MM.1S (cell line): ENCODE data around the gene PRG3.

ENCODE experiments used
- DNase-seq: peaks from one replicate; pipeline ENCODE4 v3.0.0-alpha.2; 2015
- H2AFZ ChIP-seq: fragments of 300-600 bp; sonication (generic); 2 replicates; pipeline ENCODE4 v1.6.0; 2016; ENCODE audit warnings: antibody characterized with exemption, low read length
- H3F3A ChIP-seq: fragments of 300-600 bp; sonication (generic); 2 replicates; pipeline ENCODE4 v1.6.1; 2016; ENCODE audit warnings: mild to moderate bottlenecking, antibody characterized with exemption, low read length, moderate library complexity, mixed read lengths; ENCODE audit not compliant: insufficient read depth
- H3K27ac ChIP-seq: fragments of 300-600 bp; sonication (generic); 2 replicates; pipeline ENCODE4 v1.5.1; 2016; ENCODE audit warnings: mild to moderate bottlenecking, low read length
- H3K27me3 ChIP-seq: fragments of 300-600 bp; sonication (generic); replicated peaks from 2 replicates; pipeline ENCODE4 v1.6.0; 2016; ENCODE audit warnings: low read length; ENCODE audit not compliant: insufficient read depth
- H3K36me3 ChIP-seq: fragments of 300-600 bp; sonication (generic); replicated peaks from 2 replicates; pipeline ENCODE4 v1.6.1; 2016; ENCODE audit warnings: mild to moderate bottlenecking, low read length, mixed read lengths; ENCODE audit not compliant: insufficient read depth
- H3K4me1 ChIP-seq: fragments of 300-600 bp; sonication (generic); 2 replicates; pipeline ENCODE4 v1.6.1; 2016; ENCODE audit warnings: low read length, mixed read lengths
- H3K4me2 ChIP-seq: fragments of 300-600 bp; sonication (generic); 2 replicates; pipeline ENCODE4 v1.6.0; 2016; ENCODE audit warnings: low read depth, low read length
- H3K4me3 ChIP-seq: fragments of 300-600 bp; sonication (generic); 2 replicates; pipeline ENCODE4 v1.5.1; 2016; ENCODE audit warnings: low read length, mixed read lengths
- H3K79me2 ChIP-seq: fragments of 300-600 bp; sonication (generic); 2 replicates; pipeline ENCODE4 v1.6.1; 2016; ENCODE audit warnings: mixed run types, low read length, mixed read lengths
- H3K9ac ChIP-seq: fragments of 300-600 bp; sonication (generic); 2 replicates; pipeline ENCODE4 v1.6.1; 2016; ENCODE audit warnings: low read length, mixed read lengths
- H3K9me2 ChIP-seq: fragments of 300-600 bp; sonication (generic); replicated peaks from 2 replicates; pipeline ENCODE4 v1.6.1; 2016; ENCODE audit warnings: mild to moderate bottlenecking, low read length, mixed read lengths; ENCODE audit not compliant: insufficient read depth
- H3K9me3 ChIP-seq: fragments of 300-600 bp; sonication (generic); replicated peaks from 2 replicates; pipeline ENCODE4 v1.6.1; 2016; ENCODE audit warnings: mild to moderate bottlenecking, low read length, mixed read lengths; ENCODE audit not compliant: insufficient read depth
- H4K20me1 ChIP-seq: fragments of 300-600 bp; sonication (generic); 2 replicates; pipeline ENCODE4 v1.6.1; 2016; ENCODE audit warnings: mild to moderate bottlenecking, low read length, moderate library complexity, mixed read lengths; ENCODE audit not compliant: insufficient read depth
- CTCF ChIP-seq: fragments of 300-600 bp; sonication (generic); IDR thresholded peaks from 2 replicates; pipeline ENCODE4 v1.5.1; 2016; ENCODE audit warnings: antibody characterized with exemption, low read length, mixed read lengths
- EZH2 ChIP-seq: fragments of 300-600 bp; sonication (generic); optimal IDR thresholded peaks from 2 replicates; pipeline ENCODE3; 2017; ENCODE audit warnings: low read depth, mild to moderate bottlenecking, antibody characterized with exemption, low read length, mixed read lengths
- EZH2phosphoT487 ChIP-seq: fragments of 300-600 bp; sonication (generic); IDR thresholded peaks from 2 replicates; pipeline ENCODE4 v1.6.1; 2018; ENCODE audit warnings: antibody characterized with exemption, low read length

Gene PRG3

DNA sequence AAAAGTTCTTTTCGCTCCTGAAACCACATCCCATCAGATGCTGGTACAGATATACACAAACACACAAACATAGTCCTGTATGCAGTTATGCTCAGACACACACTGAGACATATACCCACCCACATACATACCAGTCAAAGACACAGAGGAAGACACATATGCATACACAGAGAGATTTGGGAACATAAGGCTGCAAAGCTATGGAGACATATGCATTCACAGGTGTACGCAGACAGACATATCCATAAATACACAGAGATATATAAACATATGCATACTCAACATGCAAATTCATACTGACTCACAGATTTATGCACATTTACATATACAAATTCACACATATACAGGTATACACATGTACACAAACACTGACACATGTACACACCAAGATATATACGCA lies 6.0 kb downstream of the PRG3 start:
- no peaks in the 10 kb centered on the region for H4K20me1 ChIP-seq
- H3K9ac ChIP-seq = no peak overlapping the region
- no peak overlapping the region for H3K4me3 ChIP-seq
- H3K36me3 ChIP-seq = no peaks in the 10 kb centered on the region
- no peaks in the 10 kb centered on the region for H3F3A ChIP-seq
- no peak for DNase-seq
- H3K4me1 ChIP-seq = no peaks in the 10 kb centered on the region
- H3K9me2 ChIP-seq = no peaks in the 10 kb centered on the region
- TF ChIP-seq CTCF (no peak), EZH2 (no peak), EZH2phosphoT487 (no peak)
- H3K27ac ChIP-seq = no peak overlapping the region
- no peaks in the 10 kb centered on the region for H3K9me3 ChIP-seq
- peaks cover 11% of the 10 kb centered on the region; the same call in 1 of the 2 replicates for H3K27me3 ChIP-seq
- no peak overlapping the region for H3K4me2 ChIP-seq
- no peak overlapping the region for H2AFZ ChIP-seq
- H3K79me2 ChIP-seq = no peaks in the 10 kb centered on the region

DNA sequence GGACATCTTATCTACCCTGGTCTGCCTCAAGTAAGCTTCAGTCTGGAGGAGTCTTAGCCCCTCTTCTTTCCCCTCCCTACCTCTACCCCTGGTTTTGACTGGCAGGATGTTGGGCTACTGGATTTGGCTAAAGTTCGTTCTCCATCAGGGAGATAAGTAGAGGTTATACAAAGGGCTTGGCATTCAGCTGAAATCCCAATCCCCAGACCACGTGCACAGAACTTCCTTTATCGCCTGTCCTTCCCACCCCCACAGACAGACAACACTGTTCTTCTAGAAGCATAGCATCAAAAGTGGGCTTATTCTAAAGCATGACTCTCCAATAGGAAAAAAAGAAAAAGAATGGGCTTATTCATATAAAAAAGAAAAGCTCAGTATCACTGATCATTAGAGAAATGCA lies 7.8 kb downstream of the PRG3 start:
- no peaks in the 10 kb centered on the region for H3K4me1 ChIP-seq
- no peak for DNase-seq
- no peaks in the 10 kb centered on the region for H3F3A ChIP-seq
- H3K4me2 ChIP-seq = no peak overlapping the region
- no peak overlapping the region for H3K9ac ChIP-seq
- H3K79me2 ChIP-seq = no peaks in the 10 kb centered on the region
- H3K36me3 ChIP-seq = no peaks in the 10 kb centered on the region
- H2AFZ ChIP-seq = no peak overlapping the region
- H3K4me3 ChIP-seq = no peak overlapping the region
- no peaks in the 10 kb centered on the region for H4K20me1 ChIP-seq
- TF ChIP-seq EZH2 (no peak), EZH2phosphoT487 (no peak), CTCF (no peak)
- no peaks in the 10 kb centered on the region for H3K9me3 ChIP-seq
- no peaks in the 10 kb centered on the region for H3K9me2 ChIP-seq
- H3K27ac ChIP-seq = no peak overlapping the region
- H3K27me3 ChIP-seq = 0 out of 2 replicates have a peak, but pooled peaks cover 4% of the 10 kb centered on the region

DNA sequence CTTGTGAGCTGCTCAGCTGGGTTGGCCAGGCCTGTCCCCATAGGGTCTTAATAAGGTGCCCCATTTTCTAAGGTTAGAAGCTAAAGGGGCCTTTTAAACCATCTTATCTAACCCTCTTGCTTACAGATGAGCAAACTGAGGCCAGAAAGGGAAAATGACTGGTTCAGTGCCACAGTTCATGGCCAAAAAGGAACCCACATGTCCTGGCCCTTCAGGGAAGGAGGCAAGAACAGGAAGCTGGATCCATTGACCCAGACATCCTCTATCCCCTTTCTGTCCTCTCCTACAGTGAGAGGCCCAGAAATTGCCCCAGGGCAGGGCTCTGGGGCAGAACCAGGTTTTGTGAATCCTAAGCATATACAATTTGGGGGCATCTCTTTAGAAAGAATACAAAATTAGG lies 10.0 kb downstream of the PRG3 start:
- Histone ChIP-seq H3K36me3 (no peaks in the 10 kb centered on the region), H3K4me3 (no peak overlapping the region), H3K27me3 (no peaks in the 10 kb centered on the region), H3K9me3 (no peaks in the 10 kb centered on the region), H4K20me1 (no peaks in the 10 kb centered on the region), H3K79me2 (no peaks in the 10 kb centered on the region), H3K4me1 (no peaks in the 10 kb centered on the region), H3K27ac (no peak overlapping the region), H2AFZ (no peak overlapping the region), H3K4me2 (no peak overlapping the region), H3K9ac (no peak overlapping the region), H3F3A (no peaks in the 10 kb centered on the region), H3K9me2 (no peaks in the 10 kb centered on the region)
- DNase-seq = no peak
- TF ChIP-seq CTCF (no peak), EZH2phosphoT487 (no peak), EZH2 (no peak)
